ENCODE data around the gene TUSC2. TPM values are rescaled to one million over a fixed set of nuclear protein-coding genes. Genes with fewer than 3 reads are reported as not detected.

TUSC2 gene
- total RNA-seq, 1 donor: 22.0 TPM

DNA sequence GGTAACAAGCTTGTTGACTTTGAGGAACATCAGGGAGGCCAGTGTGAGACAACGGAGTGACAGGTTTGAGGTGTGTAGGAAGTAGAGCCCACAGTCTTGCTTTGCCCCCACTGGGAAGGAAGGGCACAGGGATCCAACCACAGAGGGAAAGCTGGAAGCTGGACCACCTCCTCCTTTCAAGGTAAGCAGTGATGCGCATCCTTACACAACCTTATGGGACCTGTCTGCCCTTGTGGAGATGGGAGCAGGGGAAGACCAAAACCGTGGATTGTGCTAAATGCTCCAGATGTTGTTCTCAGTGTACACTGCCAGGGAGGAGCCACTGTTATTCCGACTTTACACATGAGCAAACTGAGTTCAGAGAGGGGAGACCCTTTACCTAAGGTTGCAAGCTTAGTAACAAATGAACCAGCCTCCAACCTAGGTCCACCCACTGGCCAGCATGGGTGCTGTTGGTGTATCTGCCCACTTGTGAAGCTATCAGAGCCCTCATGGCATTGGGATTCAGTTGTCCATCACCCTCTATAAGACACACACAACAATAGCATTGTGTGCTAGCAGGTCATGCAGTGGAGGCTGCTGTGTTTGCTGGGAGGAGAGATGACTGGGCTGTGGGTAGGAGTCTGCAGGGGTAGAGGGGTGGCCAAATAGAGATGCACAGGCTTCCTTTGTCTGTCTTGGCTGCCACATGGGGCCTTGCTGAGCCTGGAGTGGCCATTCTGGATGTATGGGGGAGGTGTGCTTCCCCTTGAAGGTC is 49.7 kb downstream of the TUSC2 start:
- no peak overlapping the region for H3K4me3 ChIP-seq (ENCODE audit: low read depth, low read length)
- DNase-seq (ENCODE audit: low read depth): no peak
- TF ChIP-seq, protein P1, sequence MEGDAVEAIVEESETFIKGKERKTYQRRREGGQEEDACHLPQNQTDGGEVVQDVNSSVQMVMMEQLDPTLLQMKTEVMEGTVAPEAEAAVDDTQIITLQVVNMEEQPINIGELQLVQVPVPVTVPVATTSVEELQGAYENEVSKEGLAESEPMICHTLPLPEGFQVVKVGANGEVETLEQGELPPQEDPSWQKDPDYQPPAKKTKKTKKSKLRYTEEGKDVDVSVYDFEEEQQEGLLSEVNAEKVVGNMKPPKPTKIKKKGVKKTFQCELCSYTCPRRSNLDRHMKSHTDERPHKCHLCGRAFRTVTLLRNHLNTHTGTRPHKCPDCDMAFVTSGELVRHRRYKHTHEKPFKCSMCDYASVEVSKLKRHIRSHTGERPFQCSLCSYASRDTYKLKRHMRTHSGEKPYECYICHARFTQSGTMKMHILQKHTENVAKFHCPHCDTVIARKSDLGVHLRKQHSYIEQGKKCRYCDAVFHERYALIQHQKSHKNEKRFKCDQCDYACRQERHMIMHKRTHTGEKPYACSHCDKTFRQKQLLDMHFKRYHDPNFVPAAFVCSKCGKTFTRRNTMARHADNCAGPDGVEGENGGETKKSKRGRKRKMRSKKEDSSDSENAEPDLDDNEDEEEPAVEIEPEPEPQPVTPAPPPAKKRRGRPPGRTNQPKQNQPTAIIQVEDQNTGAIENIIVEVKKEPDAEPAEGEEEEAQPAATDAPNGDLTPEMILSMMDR (IDR thresholded peaks at IDR 0.05; ENCODE audit: insufficient read depth, low read depth, low read length): no peak

DNA sequence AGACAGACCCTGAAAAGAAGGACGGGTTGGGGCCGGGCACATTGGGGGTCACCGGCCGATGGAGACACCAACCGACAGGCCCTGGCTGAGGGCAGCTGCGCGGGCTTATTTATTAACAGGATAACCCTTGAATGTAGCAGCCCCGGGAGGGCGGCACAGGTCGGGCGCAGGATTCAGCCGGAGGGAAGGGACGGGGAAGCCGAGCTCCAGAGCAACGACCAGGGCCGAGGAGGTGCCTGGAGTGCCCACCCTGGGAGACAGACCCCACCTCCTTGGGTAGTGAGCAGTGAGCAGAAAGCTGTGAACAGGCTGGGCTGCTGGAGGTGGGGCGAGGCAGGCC is 51.3 kb downstream of the TUSC2 start:
- no peak for DNase-seq (ENCODE audit: low read depth)
- H3K4me3 ChIP-seq (ENCODE audit: low read depth, low read length): no peak overlapping the region

DNA sequence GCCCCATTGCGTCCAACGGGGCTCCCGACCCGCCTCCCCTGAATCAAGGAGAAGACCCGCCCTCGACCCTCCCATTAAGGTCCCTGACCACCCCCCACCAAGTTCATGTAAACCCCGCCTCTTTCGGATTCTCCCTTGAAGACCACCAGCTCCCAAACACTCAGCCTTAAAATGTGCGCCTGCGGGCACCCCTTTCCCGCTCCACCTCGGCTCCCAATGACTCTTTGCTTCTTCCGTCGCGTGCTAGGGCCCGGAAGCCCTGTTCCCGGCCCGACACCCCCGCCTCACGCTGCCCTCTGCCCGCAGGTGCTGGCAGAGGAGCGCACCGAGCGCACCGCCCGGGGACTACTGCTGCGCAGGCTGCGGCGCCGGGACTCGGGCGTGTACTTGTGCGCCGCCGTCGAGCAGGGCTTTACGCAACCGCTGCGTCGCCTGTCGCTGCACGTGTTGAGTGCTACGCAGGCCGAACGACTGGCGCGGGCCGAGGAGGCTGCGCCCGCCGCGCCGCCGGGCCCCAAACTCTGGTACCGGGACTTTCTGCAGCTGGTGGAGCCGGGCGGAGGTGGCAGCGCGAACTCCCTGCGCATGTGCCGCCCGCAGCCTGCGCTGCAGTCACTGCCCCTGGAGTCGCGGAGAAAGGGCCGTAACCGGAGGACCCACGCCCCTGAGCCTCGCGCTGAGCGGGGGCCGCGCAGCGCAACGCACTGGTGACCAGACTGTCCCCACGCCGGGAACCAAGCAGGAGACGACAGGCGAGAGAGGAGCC is 51.8 kb downstream of the TUSC2 start:
- H3K4me3 ChIP-seq (ENCODE audit: low read depth, low read length): no peak overlapping the region

More for the DNA sequence above, 51.3 kb downstream of the TUSC2 start:
- TF ChIP-seq, protein P1 (IDR thresholded peaks at IDR 0.05; ENCODE audit: insufficient read depth, low read depth, low read length): no peak

DNA sequence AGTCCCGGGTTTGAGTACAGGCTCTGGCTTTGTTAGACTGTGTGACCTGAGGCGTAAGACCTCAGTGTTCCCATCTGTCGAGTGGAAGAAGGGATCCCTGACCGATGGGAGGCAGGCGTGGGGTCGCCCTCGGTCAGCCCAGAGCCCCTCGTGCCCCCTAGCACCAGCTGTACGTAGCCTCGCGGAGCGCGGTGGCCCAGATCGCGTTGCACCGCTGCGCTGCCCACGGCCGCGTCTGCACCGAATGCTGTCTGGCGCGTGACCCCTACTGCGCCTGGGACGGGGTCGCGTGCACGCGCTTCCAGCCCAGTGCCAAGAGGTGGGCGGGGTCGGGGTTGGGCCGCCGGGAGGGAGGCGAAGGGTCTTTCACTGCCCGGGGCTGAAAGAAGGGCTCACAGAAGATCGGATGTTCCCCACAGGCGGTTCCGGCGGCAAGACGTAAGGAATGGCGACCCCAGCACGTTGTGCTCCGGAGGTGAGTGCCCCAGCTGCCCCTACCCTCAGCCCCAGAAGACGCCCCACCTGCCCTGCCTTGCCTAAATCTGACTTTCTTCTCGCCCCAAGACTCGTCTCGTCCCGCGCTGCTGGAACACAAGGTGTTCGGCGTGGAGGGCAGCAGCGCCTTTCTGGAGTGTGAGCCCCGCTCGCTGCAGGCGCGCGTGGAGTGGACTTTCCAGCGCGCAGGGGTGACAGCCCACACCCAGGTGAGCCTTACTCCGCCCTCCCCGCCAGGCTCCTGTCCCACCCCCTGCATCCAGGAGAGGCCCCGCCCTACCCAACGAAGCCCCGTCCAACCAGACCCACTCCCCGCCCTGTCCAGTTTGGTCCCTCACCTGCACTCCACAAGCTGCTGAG is 52.7 kb downstream of the TUSC2 start:
- TF ChIP-seq, protein P1 (IDR thresholded peaks at IDR 0.05; ENCODE audit: insufficient read depth, low read depth, low read length): no peak
- no peak for DNase-seq (ENCODE audit: low read depth)
- H3K4me3 ChIP-seq (ENCODE audit: low read depth, low read length): no peak overlapping the region

More for the DNA sequence above, 51.8 kb downstream of the TUSC2 start:
- TF ChIP-seq, protein P1 (IDR thresholded peaks at IDR 0.05; ENCODE audit: insufficient read depth, low read depth, low read length): no peak
- no peak for DNase-seq (ENCODE audit: low read depth)

Other genes starting within 250 kb of the TUSC2 start
- gene RBM5, start 239.3 kb downstream of the TUSC2 start, total RNA-seq: 121 and 192 TPM in 2 replicates
- gene SEMA3F, start 172.9 kb downstream of the TUSC2 start, total RNA-seq: 0.32 and 0.86 TPM in 2 replicates
- gene GNAT1, start 136.6 kb downstream of the TUSC2 start, total RNA-seq: not detected in 2 replicates
- not detected in 2 replicates for gene SLC38A3, start 123.0 kb downstream of the TUSC2 start, total RNA-seq
- 265 and 297 TPM in 2 replicates for gene GNAI2, start 92.0 kb downstream of the TUSC2 start, total RNA-seq
- 7.4 and 23.3 TPM in 2 replicates for gene SEMA3B, start 59.1 kb downstream of the TUSC2 start, total RNA-seq
- gene LSMEM2, start 49.1 kb downstream of the TUSC2 start, total RNA-seq: not detected in 2 replicates
- 82.0 and 83.1 TPM in 2 replicates for gene IFRD2, start 35.8 kb downstream of the TUSC2 start, total RNA-seq
- gene HYAL3, start 28.8 kb downstream of the TUSC2 start, total RNA-seq: 2.3 and 6.5 TPM in 2 replicates
- 5.8 and 6.5 TPM in 2 replicates for gene NAA80, start 28.8 kb downstream of the TUSC2 start, total RNA-seq
- gene HYAL1, start 24.6 kb downstream of the TUSC2 start, total RNA-seq: 1.6 and 2.6 TPM in 2 replicates
- 49.6 and 69.1 TPM in 2 replicates for gene HYAL2, start 5.5 kb downstream of the TUSC2 start, total RNA-seq
- gene RASSF1, start 12.6 kb upstream of the TUSC2 start, total RNA-seq: 34.8 and 36.3 TPM in 2 replicates
- 0.97 and 1.3 TPM in 2 replicates for gene ZMYND10, start 17.5 kb upstream of the TUSC2 start, total RNA-seq
- gene NPRL2, start 22.6 kb upstream of the TUSC2 start, total RNA-seq: 21.3 and 22.9 TPM in 2 replicates
- 22.5 and 23.7 TPM in 2 replicates for gene CYB561D2, start 22.6 kb upstream of the TUSC2 start, total RNA-seq
- gene TMEM115, start 31.3 kb upstream of the TUSC2 start, total RNA-seq: 55.3 and 63.1 TPM in 2 replicates
- gene CACNA2D2, start 175.4 kb upstream of the TUSC2 start, total RNA-seq: not detected in 2 replicates
- 9.1 and 13.5 TPM in 2 replicates for gene C3orf18, start 239.5 kb upstream of the TUSC2 start, total RNA-seq
- gene HEMK1, start 241.3 kb upstream of the TUSC2 start, total RNA-seq: 8.6 and 10.0 TPM in 2 replicates